H1 (cell line): Measurements from ENCODE around the gene MTX2. TPM values are rescaled to one million over a fixed set of nuclear protein-coding genes. Genes with fewer than 3 reads are reported as not detected.

Experiments
- CTCF ChIA-PET: fragments of 300-600 bp; sonication (Branson Sonifier 250); formaldehyde crosslinking; loops from one replicate; lab custom pipeline; 2021; ENCODE audit not compliant: partially characterized antibody; lab: Charles Lee
- POLR2A ChIA-PET: fragments of 300-600 bp; sonication (Branson Sonifier 250); formaldehyde crosslinking; loops from one replicate; lab custom pipeline; 2021; ENCODE audit warnings: inconsistent platforms; ENCODE audit not compliant: partially characterized antibody; lab: Charles Lee
- DNase-seq, 2 experiments: peaks; one replicate each; pipeline versions ENCODE4 v3.0.0 to v3.0.0-alpha.2; 2010 to 2022; ENCODE audit warnings: low spot score in 2 of 2, low read depth in 1 of 2, mixed read lengths in 1 of 2
- FAIRE-seq: peaks from 2 replicates; lab custom pipeline; 2011; peaks lifted over from hg19 to GRCh38; lab: Jason Lieb, UNC
- H2AFZ ChIP-seq: 2 replicates; pipeline ENCODE4 v1.8.1; 2012; ENCODE audit warnings: low read length, inconsistent platforms
- H2AK5ac ChIP-seq: 2 replicates; pipeline ENCODE4 v1.6.1; 2013; ENCODE audit warnings: low read depth, low read length
- H2BK120ac ChIP-seq: replicated peaks from 2 replicates; pipeline ENCODE3; 2013; ENCODE audit warnings: low read depth, low read length, inconsistent platforms
- H2BK12ac ChIP-seq: 2 replicates; pipeline ENCODE4 v1.6.1; 2013; ENCODE audit warnings: low read depth, low read length
- H2BK15ac ChIP-seq: 2 replicates; pipeline ENCODE4 v1.6.1; 2013; ENCODE audit warnings: low read length
- H2BK20ac ChIP-seq: 2 replicates; pipeline ENCODE4 v1.6.1; 2013; ENCODE audit warnings: low read length
- H2BK5ac ChIP-seq: 2 replicates; pipeline ENCODE4 v1.6.1; 2013; ENCODE audit warnings: low read depth, low read length
- H3K14ac ChIP-seq: 2 replicates; pipeline ENCODE4 v1.6.1; 2013; ENCODE audit warnings: inconsistent platforms; ENCODE audit not compliant: insufficient read length
- H3K18ac ChIP-seq: 2 replicates; pipeline ENCODE4 v1.6.1; 2013; ENCODE audit warnings: low read length; ENCODE audit errors: extremely low read depth
- H3K23ac ChIP-seq: 2 replicates; pipeline ENCODE4 v1.6.1; 2013; ENCODE audit warnings: inconsistent platforms; ENCODE audit not compliant: insufficient read length
- H3K23me2 ChIP-seq: 2 replicates; pipeline ENCODE4 v1.6.1; 2013; ENCODE audit warnings: low read depth, low read length
- H3K27ac ChIP-seq: 2 replicates; pipeline ENCODE4 v1.6.1; 2011; ENCODE audit warnings: low read depth, low read length, inconsistent platforms
- H3K27me3 ChIP-seq, 4 experiments: replicated peaks in 1 of 4; 1 replicate in 1 of 4; 2 replicates in 3 of 4; pipeline versions ENCODE4 v1.6.1 to v1.8.1; 2011 to 2013; ENCODE audit warnings: low read length in 3 of 4, mild to moderate bottlenecking in 3 of 4, inconsistent platforms in 2 of 4, mixed read lengths in 2 of 4, moderate library complexity in 1 of 4; ENCODE audit not compliant: control insufficient read depth in 3 of 4, insufficient read depth in 3 of 4; ENCODE audit errors: extremely low read depth in 1 of 4
- H3K36me3 ChIP-seq, 4 experiments: 2 replicates each; pipeline versions ENCODE4 v1.6.1 to v1.8.1; 2011 to 2013; ENCODE audit warnings: mild to moderate bottlenecking in 4 of 4, low read length in 3 of 4, moderate library complexity in 2 of 4, control low read depth in 1 of 4, inconsistent platforms in 1 of 4; ENCODE audit not compliant: insufficient read depth in 4 of 4, control insufficient read depth in 2 of 4
- H3K4ac ChIP-seq: replicated peaks from 2 replicates; pipeline ENCODE3; 2013; ENCODE audit warnings: low read length, low read depth, mixed read lengths, inconsistent platforms; ENCODE audit not compliant: insufficient read length
- H3K4me1 ChIP-seq, 4 experiments: replicated peaks in 1 of 4; 1 replicate in 1 of 4; 2 replicates in 3 of 4; pipeline versions ENCODE4 v1.6.1 to v1.8.1; 2011 to 2013; ENCODE audit warnings: low read length in 3 of 4, inconsistent platforms in 2 of 4, mixed read lengths in 1 of 4; ENCODE audit not compliant: insufficient read depth in 4 of 4, control insufficient read depth in 3 of 4
- H3K4me2 ChIP-seq, 2 experiments: 2 replicates each; pipeline versions ENCODE4 v1.6.1 to v1.8.1; 2011 to 2013; ENCODE audit warnings: low read depth in 2 of 2, low read length in 2 of 2, control low read depth in 1 of 2, inconsistent platforms in 1 of 2, mild to moderate bottlenecking in 1 of 2; ENCODE audit not compliant: insufficient read depth in 1 of 2
- H3K4me3 ChIP-seq, 4 experiments: fragments of 200-600, 300-600 bp in 1 of 4; sonication (generic), shearing (Covaris generic), sonication (Bioruptor Twin) in 1 of 4; 2 replicates each; pipeline versions ENCODE4 v1.5.1 to v1.8.1; 2011 to 2016; ENCODE audit warnings: low read length in 4 of 4, low read depth in 3 of 4, control low read depth in 2 of 4, inconsistent platforms in 2 of 4, mild to moderate bottlenecking in 2 of 4, mixed read lengths in 1 of 4, moderate library complexity in 1 of 4; ENCODE audit not compliant: insufficient read depth in 2 of 4; ENCODE audit errors: extremely low read depth in 1 of 4
- H3K56ac ChIP-seq: replicated peaks from 2 replicates; pipeline ENCODE3; 2013; ENCODE audit warnings: low read depth, mild to moderate bottlenecking, mixed read lengths, low read length, inconsistent platforms; ENCODE audit not compliant: insufficient read length
- H3K79me1 ChIP-seq: 2 replicates; pipeline ENCODE4 v1.6.1; 2013; ENCODE audit warnings: low read depth, low read length, control low read depth
- H3K79me2 ChIP-seq, 2 experiments: 2 replicates each; pipeline versions ENCODE4 v1.6.1 to v1.8.1; 2012 to 2013; ENCODE audit warnings: low read length in 2 of 2, mild to moderate bottlenecking in 2 of 2, inconsistent platforms in 1 of 2; ENCODE audit not compliant: insufficient read depth in 2 of 2, control insufficient read depth in 1 of 2
- H3K9ac ChIP-seq, 4 experiments: replicated peaks in 1 of 4; 1 replicate in 1 of 4; 2 replicates in 3 of 4; pipeline versions ENCODE4 v1.6.1 to v1.8.1; 2011 to 2013; ENCODE audit warnings: low read depth in 3 of 4, low read length in 3 of 4, control low read depth in 2 of 4, mild to moderate bottlenecking in 2 of 4, moderate library complexity in 2 of 4, inconsistent platforms in 1 of 4; ENCODE audit errors: extremely low read depth in 1 of 4
- H3K9me3 ChIP-seq, 2 experiments: 2 replicates each; pipeline versions ENCODE4 v1.6.1 to v1.8.1; 2012 to 2013; ENCODE audit warnings: mild to moderate bottlenecking in 2 of 2, moderate library complexity in 2 of 2, control low read depth in 1 of 2, inconsistent platforms in 1 of 2, low read depth in 1 of 2, low read length in 1 of 2, mixed read lengths in 1 of 2; ENCODE audit not compliant: insufficient read depth in 2 of 2
- H4K20me1 ChIP-seq, 2 experiments: replicated peaks in 1 of 2; 2 replicates each; pipeline versions ENCODE3 to v1.8.1; 2011 to 2013; ENCODE audit warnings: inconsistent platforms in 2 of 2, low read length in 2 of 2, mild to moderate bottlenecking in 1 of 2; ENCODE audit not compliant: insufficient read depth in 2 of 2, control insufficient read depth in 1 of 2
- H4K5ac ChIP-seq: 2 replicates; pipeline ENCODE4 v1.6.1; 2013; ENCODE audit warnings: low read length, low read depth, mixed read lengths, inconsistent platforms; ENCODE audit not compliant: insufficient read length
- H4K8ac ChIP-seq: 2 replicates; pipeline ENCODE4 v1.8.0; 2013; ENCODE audit warnings: mild to moderate bottlenecking, moderate library complexity, low read length, inconsistent platforms; ENCODE audit not compliant: insufficient read depth; ENCODE audit errors: extremely low read depth
- H4K91ac ChIP-seq: replicated peaks from 2 replicates; pipeline ENCODE3; 2013; ENCODE audit warnings: low read length, mixed read lengths, inconsistent platforms; ENCODE audit not compliant: insufficient read length
- CREB1 ChIP-seq: IDR thresholded peaks from 2 replicates; pipeline ENCODE4 v1.6.1; 2012; ENCODE audit warnings: inconsistent platforms
- CTCF ChIP-seq, 3 experiments: IDR thresholded peaks; 1 replicate in 2 of 3; 2 replicates in 1 of 3; pipeline versions ENCODE4 v1.5.1 to v1.6.1; 2011; ENCODE audit warnings: low read length in 3 of 3, mild to moderate bottlenecking in 3 of 3, inconsistent platforms in 2 of 3, low read depth in 1 of 3, moderate library complexity in 1 of 3; ENCODE audit not compliant: insufficient read depth in 1 of 3; ENCODE audit errors: control extremely low read depth in 1 of 3
- HDAC6 ChIP-seq: IDR thresholded peaks from one replicate; pipeline ENCODE4 v1.7.1; 2012; ENCODE audit warnings: low read depth, mild to moderate bottlenecking, inconsistent platforms, low read length, moderate library complexity
- POLR2A ChIP-seq, 2 experiments: IDR thresholded peaks; 1 replicate in 1 of 2; 2 replicates in 1 of 2; pipeline ENCODE4 v1.6.1; 2011; ENCODE audit warnings: low read depth in 2 of 2, low read length in 2 of 2, mild to moderate bottlenecking in 2 of 2; ENCODE audit errors: control extremely low read depth in 1 of 2
- RAD21 ChIP-seq, 2 experiments: IDR thresholded peaks in 1 of 2; conservative IDR thresholded peaks in 1 of 2; 2 replicates each; pipeline ENCODE4 v1.6.1; 2011; ENCODE audit warnings: low read depth in 2 of 2, low read length in 2 of 2, improper control_type of control experiment in 1 of 2, inconsistent platforms in 1 of 2, mild to moderate bottlenecking in 1 of 2, moderate library complexity in 1 of 2
- SIN3A ChIP-seq, 2 experiments: IDR thresholded peaks in 1 of 2; conservative IDR thresholded peaks in 1 of 2; 2 replicates each; pipeline ENCODE4 v1.6.1; 2011 to 2012; ENCODE audit warnings: low read length in 2 of 2, improper control_type of control experiment in 1 of 2, low read depth in 1 of 2, mild to moderate bottlenecking in 1 of 2
- SIX5 ChIP-seq: IDR thresholded peaks from 2 replicates; pipeline ENCODE4 v1.6.1; 2011; ENCODE audit warnings: mild to moderate bottlenecking, low read depth, low read length
- SP4 ChIP-seq: IDR thresholded peaks from 2 replicates; pipeline ENCODE4 v1.6.1; 2012; ENCODE audit warnings: low read length, inconsistent platforms
- SRF ChIP-seq: IDR thresholded peaks from 2 replicates; pipeline ENCODE4 v1.6.1; 2011; ENCODE audit warnings: mild to moderate bottlenecking, low read depth, low read length, moderate library complexity
- TBP ChIP-seq: IDR thresholded peaks from 2 replicates; pipeline ENCODE4 v1.6.1; 2011; ENCODE audit warnings: low read depth, low read length, improper control_type of control experiment
- YY1 ChIP-seq: IDR thresholded peaks from 2 replicates; pipeline ENCODE4 v1.6.1; 2011; ENCODE audit warnings: low read depth, mild to moderate bottlenecking, low read length
- WGBS, 2 experiments: shearing (Covaris generic) in 1 of 2; methylation state at CpG; one replicate each; pipeline versions ENCODE4 v1.1.6 to v1.1.7; 2013 to 2015; ENCODE audit warnings: low lambda C conversion rate in 2 of 2, mixed read lengths in 2 of 2, inconsistent platforms in 1 of 2, low coverage in 1 of 2, missing lambda C conversion rate in 1 of 2; ENCODE audit not compliant: insufficient replicate concordance in 2 of 2, insufficient coverage in 1 of 2, insufficient read length in 1 of 2; ENCODE audit errors: extremely low coverage in 1 of 2, missing lambda C conversion rate in 1 of 2; 5-methylcytosine and 5-hydroxymethylcytosine counted together
- polyA plus RNA-seq, 7 experiments: library from polyadenylated mRNA; depleted of rRNA in 3 of 7; stranded (reverse) in 5 of 7; unstranded in 2 of 7; fragments of >200 nt in 5 of 7; fragments of 200-250 nt in 2 of 7; gene quantifications; 1 replicate in 5 of 7; 2 replicates in 1 of 7; 4 replicates in 1 of 7; pipeline versions ENCODE4 v1.2.1 to v1.2.3, GENCODE V29; 2011 to 2013; ENCODE audit warnings: missing spikeins in 2 of 7, mixed read lengths in 2 of 7
- total RNA-seq: library from RNA; stranded (reverse); fragmentation: NEBNext Ultra II Directional; extraction: Animal tissue kit (Norgen Biotek cat#: 25700); gene quantifications from 2 replicates; pipeline ENCODE4 v1.2.1, GENCODE V29; 2021

The MTX2 gene
- total and polyA plus RNA-seq, 2 of the 8 experiments (the other 6 are each of a cell fraction or from before 2014, with no cell fraction given) = 33.5 to 38.3 TPM

DNA sequence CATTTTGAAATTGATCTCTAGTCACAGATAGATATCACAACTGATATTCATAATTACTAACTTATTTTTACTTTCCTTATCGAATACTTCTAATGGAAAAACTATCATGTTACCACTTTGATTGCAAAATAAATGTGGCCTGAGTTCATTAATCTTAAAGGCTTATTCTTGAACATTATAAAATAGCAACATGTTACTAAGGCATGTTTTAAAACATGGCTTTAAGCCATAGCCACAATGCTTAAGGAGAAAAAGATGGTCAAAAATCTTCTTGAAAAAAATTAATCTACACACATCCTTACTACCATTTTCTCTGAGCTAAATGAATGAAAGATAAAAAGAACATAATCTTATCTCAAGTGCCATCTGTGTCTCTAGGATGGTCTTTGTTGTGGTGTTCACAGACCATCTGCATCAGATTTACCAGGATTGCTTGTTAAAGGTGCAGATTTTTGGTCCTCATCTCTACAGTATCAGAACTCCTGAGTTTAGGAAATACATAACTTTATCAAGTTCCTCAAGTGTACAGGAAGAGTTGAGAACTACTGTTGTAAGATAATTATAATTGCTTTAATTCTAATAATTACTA is 15.3 kb downstream of the MTX2 start:
- CTCF ChIA-PET = interaction anchor here (0.6 to 0.9 kb wide), 7 partner anchors 10 to 1536 kb away, joined by 3 to 5 read pairs (median 3); no protein-coding TSS in a partner anchor
- no peak overlapping the region for H3K23ac ChIP-seq
- no peak for FAIRE-seq
- TF ChIP-seq HDAC6 = no peak
- TF ChIP-seq RAD21 (IDR thresholded peaks at IDR 0.05 in 1 of 2, conservative IDR thresholded peaks at IDR 0.05 in 1 of 2; ENCODE audit: low read depth in 2 of 2, low read length in 2 of 2) = no peak
- TF ChIP-seq SIX5 = no peak
- TF ChIP-seq CREB1 = no peak
- TF ChIP-seq SRF = no peak
- TF ChIP-seq POLR2A (IDR thresholded peaks at IDR 0.05; ENCODE audit: control extremely low read depth in 1 of 2, low read depth in 2 of 2, low read length in 2 of 2) = no peak
- TF ChIP-seq YY1 = no peak
- TF ChIP-seq SIN3A (conservative IDR thresholded peaks at IDR 0.05 in 1 of 2, IDR thresholded peaks at IDR 0.05 in 1 of 2; ENCODE audit: low read depth in 1 of 2, low read length in 2 of 2) = no peak
- TF ChIP-seq CTCF (IDR thresholded peaks at IDR 0.05; ENCODE audit: control extremely low read depth in 1 of 3, insufficient read depth in 1 of 3, low read depth in 1 of 3, low read length in 3 of 3) = no peak
- TF ChIP-seq TBP = no peak
- TF ChIP-seq SP4 = no peak

More for the DNA sequence above, 15.3 kb downstream of the MTX2 start:
- H3K36me3 ChIP-seq = no peaks in the 10 kb centered on the region
- H2AFZ ChIP-seq = no peak overlapping the region
- no peak overlapping the region for H2AK5ac ChIP-seq
- H3K79me2 ChIP-seq = peaks cover 14 to 95% of the 10 kb centered on the region in 2 experiments
- H3K4me2 ChIP-seq = no peak overlapping the region
- no peak overlapping the region for H4K8ac ChIP-seq
- POLR2A ChIA-PET = no interaction called here
- H3K14ac ChIP-seq = no peak overlapping the region
- H4K5ac ChIP-seq = no peak overlapping the region
- no peak overlapping the region for H4K91ac ChIP-seq
- H3K4me3 ChIP-seq = no peak overlapping the region
- DNase-seq = no peak
- H2BK120ac ChIP-seq = no peak overlapping the region
- H4K20me1 ChIP-seq = peaks cover 10 to 11% of the 10 kb centered on the region in 2 experiments
- H3K56ac ChIP-seq = no peak overlapping the region
- H3K18ac ChIP-seq = no peak overlapping the region
- H3K4ac ChIP-seq = no peak overlapping the region
- no peaks in the 10 kb centered on the region for H3K23me2 ChIP-seq
- 91% methylated on average over 1 of the region's 1 CpG; no CpG with 5 or more reads in 1 of the 2 experiments for WGBS, 2 experiments
- H2BK5ac ChIP-seq = no peak overlapping the region
- H3K9ac ChIP-seq = no peak overlapping the region
- H3K79me1 ChIP-seq = peaks cover 12% of the 10 kb centered on the region
- H3K9me3 ChIP-seq = no peaks in the 10 kb centered on the region
- H2BK15ac ChIP-seq = no peak overlapping the region
- H3K27ac ChIP-seq = no peak overlapping the region
- no peak overlapping the region for H2BK20ac ChIP-seq
- no peak overlapping the region for H2BK12ac ChIP-seq
- no peaks in the 10 kb centered on the region for H3K27me3 ChIP-seq
- no peaks in the 10 kb centered on the region for H3K4me1 ChIP-seq
